ENCODE data around the gene SPR.

DNA sequence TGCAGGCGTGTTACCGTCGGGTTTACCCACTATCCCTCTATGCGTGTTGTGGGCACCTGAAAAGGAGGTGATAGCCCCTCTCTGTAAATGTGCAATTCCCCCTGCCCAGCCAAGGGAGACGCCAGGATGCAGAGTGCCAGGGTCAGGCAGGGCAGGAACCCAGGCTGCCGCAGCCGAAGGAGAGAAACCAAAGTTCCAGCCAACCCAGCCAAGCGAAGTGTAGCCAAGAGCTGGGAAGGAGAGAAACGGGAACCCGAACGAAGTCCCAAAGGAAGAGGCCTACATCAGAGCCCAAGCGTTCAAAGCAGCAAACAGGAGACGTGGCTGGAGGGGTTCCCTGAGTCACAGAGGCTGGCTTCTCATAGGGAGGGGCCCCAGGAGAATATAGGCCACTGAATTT lies 24.2 kb upstream of the SPR start:
- TF ChIP-seq PHF8 (CRISPR knock-in tag; IDR thresholded peaks at IDR 0.05), result no peak
- TF ChIP-seq JUNB (CRISPR knock-in tag; IDR thresholded peaks at IDR 0.05; ENCODE audit: borderline replicate concordance), result no peak
- TF ChIP-seq, protein P1, sequence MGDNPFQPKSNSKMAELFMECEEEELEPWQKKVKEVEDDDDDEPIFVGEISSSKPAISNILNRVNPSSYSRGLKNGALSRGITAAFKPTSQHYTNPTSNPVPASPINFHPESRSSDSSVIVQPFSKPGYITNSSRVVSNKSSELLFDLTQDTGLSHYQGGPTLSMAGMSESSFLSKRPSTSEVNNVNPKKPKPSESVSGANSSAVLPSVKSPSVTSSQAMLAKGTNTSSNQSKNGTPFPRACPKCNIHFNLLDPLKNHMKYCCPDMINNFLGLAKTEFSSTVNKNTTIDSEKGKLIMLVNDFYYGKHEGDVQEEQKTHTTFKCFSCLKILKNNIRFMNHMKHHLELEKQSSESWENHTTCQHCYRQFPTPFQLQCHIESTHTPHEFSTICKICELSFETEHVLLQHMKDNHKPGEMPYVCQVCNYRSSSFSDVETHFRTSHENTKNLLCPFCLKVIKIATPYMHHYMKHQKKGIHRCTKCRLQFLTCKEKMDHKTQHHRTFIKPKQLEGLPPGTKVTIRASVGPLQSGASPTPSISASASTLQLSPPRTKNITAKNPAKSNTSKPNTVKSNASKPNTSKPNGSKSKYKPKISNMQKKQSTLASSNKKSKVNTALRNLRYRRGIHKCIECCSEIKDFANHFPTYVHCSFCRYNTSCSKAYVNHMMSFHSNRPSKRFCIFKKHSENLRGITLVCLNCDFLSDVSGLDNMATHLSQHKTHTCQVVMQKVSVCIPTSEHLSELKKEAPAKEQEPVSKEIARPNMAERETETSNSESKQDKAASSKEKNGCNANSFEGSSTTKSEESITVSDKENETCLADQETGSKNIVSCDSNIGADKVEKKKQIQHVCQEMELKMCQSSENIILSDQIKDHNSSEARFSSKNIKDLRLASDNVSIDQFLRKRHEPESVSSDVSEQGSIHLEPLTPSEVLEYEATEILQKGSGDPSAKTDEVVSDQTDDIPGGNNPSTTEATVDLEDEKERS (CRISPR knock-in tag; IDR thresholded peaks at IDR 0.05), result no peak
- no peak for TF ChIP-seq MXI1 (IDR thresholded peaks at IDR 0.05; ENCODE audit: borderline replicate concordance, low read depth, low read length)
- no peak for TF ChIP-seq ZNF660 (CRISPR knock-in tag; IDR thresholded peaks at IDR 0.05; ENCODE audit: borderline replicate concordance, low read depth)
- TF ChIP-seq, protein P2, sequence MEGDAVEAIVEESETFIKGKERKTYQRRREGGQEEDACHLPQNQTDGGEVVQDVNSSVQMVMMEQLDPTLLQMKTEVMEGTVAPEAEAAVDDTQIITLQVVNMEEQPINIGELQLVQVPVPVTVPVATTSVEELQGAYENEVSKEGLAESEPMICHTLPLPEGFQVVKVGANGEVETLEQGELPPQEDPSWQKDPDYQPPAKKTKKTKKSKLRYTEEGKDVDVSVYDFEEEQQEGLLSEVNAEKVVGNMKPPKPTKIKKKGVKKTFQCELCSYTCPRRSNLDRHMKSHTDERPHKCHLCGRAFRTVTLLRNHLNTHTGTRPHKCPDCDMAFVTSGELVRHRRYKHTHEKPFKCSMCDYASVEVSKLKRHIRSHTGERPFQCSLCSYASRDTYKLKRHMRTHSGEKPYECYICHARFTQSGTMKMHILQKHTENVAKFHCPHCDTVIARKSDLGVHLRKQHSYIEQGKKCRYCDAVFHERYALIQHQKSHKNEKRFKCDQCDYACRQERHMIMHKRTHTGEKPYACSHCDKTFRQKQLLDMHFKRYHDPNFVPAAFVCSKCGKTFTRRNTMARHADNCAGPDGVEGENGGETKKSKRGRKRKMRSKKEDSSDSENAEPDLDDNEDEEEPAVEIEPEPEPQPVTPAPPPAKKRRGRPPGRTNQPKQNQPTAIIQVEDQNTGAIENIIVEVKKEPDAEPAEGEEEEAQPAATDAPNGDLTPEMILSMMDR (CRISPR knock-in tag; IDR thresholded peaks at IDR 0.05), result no peak
- TF ChIP-seq PTBP1 (IDR thresholded peaks at IDR 0.05; ENCODE audit: low read depth, low read length, poor library complexity, severe bottlenecking), result no peak
- TF ChIP-seq, protein P3, sequence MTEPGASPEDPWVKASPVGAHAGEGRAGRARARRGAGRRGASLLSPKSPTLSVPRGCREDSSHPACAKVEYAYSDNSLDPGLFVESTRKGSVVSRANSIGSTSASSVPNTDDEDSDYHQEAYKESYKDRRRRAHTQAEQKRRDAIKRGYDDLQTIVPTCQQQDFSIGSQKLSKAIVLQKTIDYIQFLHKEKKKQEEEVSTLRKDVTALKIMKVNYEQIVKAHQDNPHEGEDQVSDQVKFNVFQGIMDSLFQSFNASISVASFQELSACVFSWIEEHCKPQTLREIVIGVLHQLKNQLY (CRISPR knock-in tag; IDR thresholded peaks at IDR 0.05), result no peak
- TF ChIP-seq SIN3A (IDR thresholded peaks at IDR 0.05; ENCODE audit: borderline replicate concordance, low read depth, low read length), result no peak
- TF ChIP-seq HNRNPL (IDR thresholded peaks at IDR 0.05; ENCODE audit: low read depth, low read length), result no peak
